GM12891 (cell line): Measurements from ENCODE around the gene PLPPR4.

ENCODE experiments used
- PAX5 ChIP-seq: IDR thresholded peaks from 2 replicates; pipeline ENCODE4 v1.6.1; 2011; ENCODE audit warnings: low read length, moderate library complexity, mild to moderate bottlenecking; ENCODE audit not compliant: insufficient read depth, severe bottlenecking
- POLR2A ChIP-seq: IDR thresholded peaks from 2 replicates; pipeline ENCODE4 v1.6.1; 2011; ENCODE audit warnings: low read depth, low read length, control low read depth
- POLR2AphosphoS5 ChIP-seq: IDR thresholded peaks from 2 replicates; pipeline ENCODE4 v1.6.1; 2011; ENCODE audit warnings: low read depth, low read length, control low read depth
- SPI1 ChIP-seq: IDR thresholded peaks from 2 replicates; pipeline ENCODE4 v1.6.1; 2011; ENCODE audit warnings: low read depth, low read length, control low read depth
- TAF1 ChIP-seq: IDR thresholded peaks from 2 replicates; pipeline ENCODE4 v1.6.1; 2011; ENCODE audit warnings: low read depth, low read length, control low read depth

DNA sequence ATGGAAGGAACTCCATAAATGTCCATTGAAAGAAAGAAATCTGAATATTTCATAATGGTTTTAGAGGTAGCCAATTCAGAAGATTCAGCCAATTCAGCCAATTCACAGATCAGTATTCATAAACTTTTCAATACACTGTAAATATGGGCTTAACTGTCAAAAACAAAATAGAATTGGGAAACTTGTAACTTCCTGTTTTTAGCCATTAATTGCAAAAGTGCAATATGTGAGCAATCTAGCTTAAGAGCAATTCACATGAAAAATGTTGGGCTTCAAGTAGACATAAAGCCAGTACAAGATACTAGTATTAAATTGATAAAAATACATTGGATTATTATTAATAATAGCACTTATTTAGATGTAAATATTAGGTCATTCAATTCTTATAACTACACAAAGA is 27.5 kb upstream of the PLPPR4 start:
- TF ChIP-seq POLR2A (no peak), POLR2AphosphoS5 (no peak), TAF1 (no peak), PAX5 (no peak), SPI1 (no peak)
